SU-DHL-6 (cell line): Measurements from ENCODE around the gene FOXN3.

ENCODE experiments used
- H2AFZ ChIP-seq: fragments of 200-600 bp; sonication (generic); 2 replicates; pipeline ENCODE4 v1.6.1; 2014; ENCODE audit warnings: low read depth, mild to moderate bottlenecking, moderate library complexity, mixed read lengths, antibody characterized with exemption, low read length; ENCODE audit not compliant: severe bottlenecking
- H3F3A ChIP-seq: fragments of 200-600 bp; shearing (Covaris generic); 2 replicates; pipeline ENCODE4 v1.6.0; 2016; ENCODE audit warnings: antibody characterized with exemption, mild to moderate bottlenecking; ENCODE audit not compliant: insufficient read depth
- H3K27ac ChIP-seq: fragments of 200-600 bp; sonication (generic); 2 replicates; pipeline ENCODE4 v1.5.1; 2016; ENCODE audit warnings: low read depth, mild to moderate bottlenecking, low read length, moderate library complexity, mixed read lengths
- H3K27me3 ChIP-seq: fragments of 200-600 bp; sonication (generic), shearing (Covaris generic); 2 replicates; pipeline ENCODE4 v1.6.0; 2014; ENCODE audit warnings: mild to moderate bottlenecking, low read length
- H3K36me3 ChIP-seq: fragments of 200-600 bp; sonication (generic); 2 replicates; pipeline ENCODE4 v1.6.1; 2014; ENCODE audit warnings: mild to moderate bottlenecking, low read length, mixed read lengths
- H3K4me2 ChIP-seq: fragments of 300-600, 200-600 bp; shearing (Covaris generic), sonication (generic); 2 replicates; pipeline ENCODE4 v1.6.0; 2014; ENCODE audit warnings: low read length, low read depth, mild to moderate bottlenecking; ENCODE audit not compliant: poor library complexity, severe bottlenecking
- H3K4me3 ChIP-seq: fragments of 200-600 bp; sonication (generic); 2 replicates; pipeline ENCODE4 v1.5.1; 2014; ENCODE audit warnings: antibody characterized with exemption, low read length, mild to moderate bottlenecking, mixed read lengths; ENCODE audit not compliant: insufficient read depth, poor library complexity, severe bottlenecking
- H3K79me2 ChIP-seq: fragments of 200-600 bp; sonication (generic); 2 replicates; pipeline ENCODE4 v1.6.1; 2014; ENCODE audit warnings: mild to moderate bottlenecking, low read length, moderate library complexity; ENCODE audit not compliant: insufficient read depth
- H3K9ac ChIP-seq: fragments of 200-600 bp; sonication (generic); 2 replicates; pipeline ENCODE4 v1.7.0; 2014; ENCODE audit warnings: mild to moderate bottlenecking, low read length
- H3K9me2 ChIP-seq: fragments of 200-600 bp; sonication (generic); replicated peaks from 2 replicates; pipeline ENCODE4 v1.6.1; 2014; ENCODE audit warnings: low read length; ENCODE audit not compliant: insufficient read depth
- H3K9me3 ChIP-seq: fragments of 200-600 bp; sonication (generic); 2 replicates; pipeline ENCODE4 v1.6.1; 2014; ENCODE audit warnings: low read length, mixed read lengths; ENCODE audit not compliant: insufficient read depth
- H4K20me1 ChIP-seq: fragments of 200-600 bp; sonication (generic); 2 replicates; pipeline ENCODE4 v1.6.1; 2014; ENCODE audit warnings: low read depth, mild to moderate bottlenecking, antibody characterized with exemption, low read length, moderate library complexity, mixed read lengths
- CTCF ChIP-seq: fragments of 200-600 bp; sonication (generic); IDR thresholded peaks from one replicate; pipeline ENCODE4 v1.5.1; 2017; ENCODE audit warnings: antibody characterized with exemption, mild to moderate bottlenecking, low read length, moderate library complexity; ENCODE audit not compliant: insufficient read depth, poor library complexity, severe bottlenecking
- EZH2phosphoT487 ChIP-seq: fragments of 200-600 bp; sonication (generic), shearing (Covaris generic); conservative IDR thresholded peaks from 2 replicates; pipeline ENCODE4 v1.6.1; 2018; ENCODE audit warnings: mild to moderate bottlenecking, antibody characterized with exemption, low read length, moderate library complexity, mixed read lengths

Gene FOXN3

GRCh38 chr14:89143595-89143994, 273.4 kb downstream of the FOXN3 start:
- H3F3A ChIP-seq = no peaks in the 10 kb centered on the region
- no peak overlapping the region for H2AFZ ChIP-seq
- no peak overlapping the region for H3K9ac ChIP-seq
- no peaks in the 10 kb centered on the region for H3K79me2 ChIP-seq
- TF ChIP-seq EZH2phosphoT487 = no peak
- TF ChIP-seq CTCF = no peak
- H3K4me3 ChIP-seq = no peak overlapping the region
- no peaks in the 10 kb centered on the region for H3K36me3 ChIP-seq
- H3K4me2 ChIP-seq = no peak overlapping the region
- H3K9me3 ChIP-seq = no peaks in the 10 kb centered on the region
- no peaks in the 10 kb centered on the region for H3K9me2 ChIP-seq
- H3K27me3 ChIP-seq = no peaks in the 10 kb centered on the region
- H3K27ac ChIP-seq = no peak overlapping the region
- H4K20me1 ChIP-seq = no peaks in the 10 kb centered on the region

GRCh38 chr14:89142366-89142765, 274.7 kb downstream of the FOXN3 start:
- H3F3A ChIP-seq = no peaks in the 10 kb centered on the region
- no peak overlapping the region for H3K9ac ChIP-seq
- TF ChIP-seq CTCF (no peak), EZH2phosphoT487 (no peak)
- H3K4me3 ChIP-seq = no peak overlapping the region
- H3K4me2 ChIP-seq = no peak overlapping the region
- no peaks in the 10 kb centered on the region for H4K20me1 ChIP-seq
- H3K9me3 ChIP-seq = no peaks in the 10 kb centered on the region
- H3K27ac ChIP-seq = no peak overlapping the region
- H2AFZ ChIP-seq = no peak overlapping the region
- no peaks in the 10 kb centered on the region for H3K27me3 ChIP-seq
- no peaks in the 10 kb centered on the region for H3K79me2 ChIP-seq
- no peaks in the 10 kb centered on the region for H3K36me3 ChIP-seq
- H3K9me2 ChIP-seq = no peaks in the 10 kb centered on the region

GRCh38 chr14:89141862-89142261, 275.2 kb downstream of the FOXN3 start:
- H3K27ac ChIP-seq = no peak overlapping the region
- H3K9me3 ChIP-seq = no peaks in the 10 kb centered on the region
- H3K36me3 ChIP-seq = no peaks in the 10 kb centered on the region
- H3K4me2 ChIP-seq = no peak overlapping the region
- TF ChIP-seq CTCF (no peak), EZH2phosphoT487 (no peak)
- no peaks in the 10 kb centered on the region for H3F3A ChIP-seq
- no peak overlapping the region for H3K4me3 ChIP-seq
- no peaks in the 10 kb centered on the region for H4K20me1 ChIP-seq
- no peaks in the 10 kb centered on the region for H3K79me2 ChIP-seq
- H2AFZ ChIP-seq = no peak overlapping the region
- no peaks in the 10 kb centered on the region for H3K27me3 ChIP-seq
- H3K9ac ChIP-seq = no peak overlapping the region
- no peaks in the 10 kb centered on the region for H3K9me2 ChIP-seq

GRCh38 chr14:89140326-89140725, 276.7 kb downstream of the FOXN3 start:
- H2AFZ ChIP-seq = no peak overlapping the region
- H3K4me3 ChIP-seq = no peak overlapping the region
- no peaks in the 10 kb centered on the region for H3K9me3 ChIP-seq
- no peaks in the 10 kb centered on the region for H3K27me3 ChIP-seq
- H3K27ac ChIP-seq = no peak overlapping the region
- no peaks in the 10 kb centered on the region for H3K36me3 ChIP-seq
- no peaks in the 10 kb centered on the region for H3K9me2 ChIP-seq
- no peaks in the 10 kb centered on the region for H4K20me1 ChIP-seq
- H3K4me2 ChIP-seq = no peak overlapping the region
- no peak overlapping the region for H3K9ac ChIP-seq
- no peaks in the 10 kb centered on the region for H3F3A ChIP-seq
- TF ChIP-seq EZH2phosphoT487 = no peak
- no peak for TF ChIP-seq CTCF
- H3K79me2 ChIP-seq = no peaks in the 10 kb centered on the region
